ENCODE measurements around the gene ATP2A1.

The ATP2A1 gene

DNA sequence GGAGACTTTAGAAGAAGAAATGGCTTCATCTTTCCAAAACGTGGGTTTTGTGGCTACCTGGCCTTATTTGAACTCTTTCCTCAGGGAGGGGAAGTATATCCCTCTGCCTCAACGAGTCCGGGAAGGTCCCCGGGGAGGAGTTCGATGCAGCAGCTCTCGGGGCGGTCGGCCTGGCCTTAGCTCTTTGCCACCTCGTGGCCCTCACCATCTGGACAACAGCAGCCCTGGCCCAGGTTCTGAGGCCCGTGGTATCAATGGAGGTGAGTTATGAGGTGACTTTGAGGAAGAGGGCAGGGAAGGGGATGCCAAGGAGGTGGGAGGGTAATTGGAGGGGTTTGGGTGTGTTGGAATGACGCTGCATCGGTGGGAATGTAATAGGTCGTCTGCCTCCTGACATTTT lies 47.8 kb upstream of the ATP2A1 start:
- TF ChIP-seq, protein P1, sequence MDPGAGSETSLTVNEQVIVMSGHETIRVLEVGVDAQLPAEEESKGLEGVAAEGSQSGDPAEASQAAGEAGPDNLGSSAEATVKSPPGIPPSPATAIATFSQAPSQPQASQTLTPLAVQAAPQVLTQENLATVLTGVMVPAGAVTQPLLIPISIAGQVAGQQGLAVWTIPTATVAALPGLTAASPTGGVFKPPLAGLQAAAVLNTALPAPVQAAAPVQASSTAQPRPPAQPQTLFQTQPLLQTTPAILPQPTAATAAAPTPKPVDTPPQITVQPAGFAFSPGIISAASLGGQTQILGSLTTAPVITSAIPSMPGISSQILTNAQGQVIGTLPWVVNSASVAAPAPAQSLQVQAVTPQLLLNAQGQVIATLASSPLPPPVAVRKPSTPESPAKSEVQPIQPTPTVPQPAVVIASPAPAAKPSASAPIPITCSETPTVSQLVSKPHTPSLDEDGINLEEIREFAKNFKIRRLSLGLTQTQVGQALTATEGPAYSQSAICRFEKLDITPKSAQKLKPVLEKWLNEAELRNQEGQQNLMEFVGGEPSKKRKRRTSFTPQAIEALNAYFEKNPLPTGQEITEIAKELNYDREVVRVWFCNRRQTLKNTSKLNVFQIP (CRISPR knock-in tag; IDR thresholded peaks at IDR 0.05; ENCODE audit: borderline replicate concordance, low read depth): no peak
- ATAC-seq: no peak

DNA sequence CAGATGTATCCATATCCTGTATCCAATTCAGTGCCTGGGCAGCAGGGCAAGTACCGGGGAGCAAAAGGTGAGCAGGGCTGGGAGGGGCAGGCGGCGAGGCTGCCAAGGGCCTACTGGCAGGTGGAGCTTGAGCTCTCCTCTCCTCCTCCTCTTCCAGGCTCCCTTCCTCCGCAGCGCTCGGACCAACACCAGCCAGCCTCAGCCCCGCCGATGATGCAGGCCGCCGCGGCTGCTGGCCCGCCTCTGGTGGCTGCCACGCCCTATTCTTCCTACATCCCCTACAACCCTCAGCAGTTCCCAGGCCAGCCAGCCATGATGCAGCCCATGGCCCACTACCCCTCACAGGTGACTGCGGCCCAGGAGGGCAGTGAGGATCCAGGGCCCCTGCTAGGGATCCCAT lies 43.9 kb upstream of the ATP2A1 start:
- ATAC-seq: no peak

DNA sequence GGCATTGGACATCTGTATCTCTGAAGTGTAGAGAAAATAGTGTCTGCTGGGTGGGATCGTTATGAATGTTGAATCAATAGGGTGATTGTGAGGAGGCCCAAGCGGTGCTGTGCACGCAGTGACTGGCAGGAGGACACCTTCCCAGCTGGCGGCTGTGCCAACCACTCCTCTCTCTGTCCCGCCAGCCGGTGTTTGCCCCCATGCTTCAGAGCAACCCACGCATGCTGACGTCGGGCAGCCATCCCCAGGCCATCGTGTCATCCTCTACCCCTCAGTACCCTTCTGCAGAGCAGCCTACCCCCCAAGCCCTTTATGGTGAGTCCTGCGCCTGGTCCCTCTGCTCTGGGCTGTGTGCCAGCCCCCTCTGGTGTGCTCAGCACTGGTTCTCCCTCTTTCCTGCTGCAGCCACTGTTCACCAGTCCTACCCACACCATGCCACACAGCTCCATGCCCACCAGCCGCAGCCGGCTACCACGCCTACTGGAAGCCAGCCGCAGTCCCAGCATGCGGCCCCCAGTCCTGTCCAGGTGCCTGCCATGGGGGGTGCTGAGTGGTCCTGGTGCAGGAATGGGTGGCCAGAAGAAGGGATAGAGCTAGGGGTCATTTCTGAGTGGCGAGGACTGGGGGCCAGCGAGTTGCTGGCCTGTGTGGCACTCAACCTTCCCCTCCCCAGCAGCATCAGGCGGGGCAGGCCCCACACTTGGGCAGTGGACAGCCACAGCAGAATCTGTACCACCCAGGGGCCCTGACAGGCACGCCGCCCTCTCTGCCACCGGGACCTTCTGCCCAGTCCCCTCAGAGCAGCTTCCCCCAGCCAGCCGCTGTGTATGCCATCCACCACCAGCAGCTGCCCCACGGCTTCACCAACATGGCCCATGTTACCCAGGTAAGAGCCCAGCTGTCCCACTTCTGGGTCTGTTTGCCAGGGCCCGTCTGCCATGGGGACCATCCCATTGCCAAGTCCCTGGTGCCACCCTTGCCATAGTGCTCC lies 43.1 kb upstream of the ATP2A1 start:
- ATAC-seq: no peak
- TF ChIP-seq TCF4 (CRISPR knock-in tag; IDR thresholded peaks at IDR 0.05; ENCODE audit: borderline replicate concordance) (no peak), ESRRG (CRISPR knock-in tag; IDR thresholded peaks at IDR 0.05) (no peak), PPARA (CRISPR knock-in tag; IDR thresholded peaks at IDR 0.05; ENCODE audit: borderline replicate concordance) (no peak), TOX (CRISPR knock-in tag; IDR thresholded peaks at IDR 0.05; ENCODE audit: borderline replicate concordance) (no peak), ZC3H10 (CRISPR knock-in tag; IDR thresholded peaks at IDR 0.05) (no peak)
- TF ChIP-seq, protein P2, sequence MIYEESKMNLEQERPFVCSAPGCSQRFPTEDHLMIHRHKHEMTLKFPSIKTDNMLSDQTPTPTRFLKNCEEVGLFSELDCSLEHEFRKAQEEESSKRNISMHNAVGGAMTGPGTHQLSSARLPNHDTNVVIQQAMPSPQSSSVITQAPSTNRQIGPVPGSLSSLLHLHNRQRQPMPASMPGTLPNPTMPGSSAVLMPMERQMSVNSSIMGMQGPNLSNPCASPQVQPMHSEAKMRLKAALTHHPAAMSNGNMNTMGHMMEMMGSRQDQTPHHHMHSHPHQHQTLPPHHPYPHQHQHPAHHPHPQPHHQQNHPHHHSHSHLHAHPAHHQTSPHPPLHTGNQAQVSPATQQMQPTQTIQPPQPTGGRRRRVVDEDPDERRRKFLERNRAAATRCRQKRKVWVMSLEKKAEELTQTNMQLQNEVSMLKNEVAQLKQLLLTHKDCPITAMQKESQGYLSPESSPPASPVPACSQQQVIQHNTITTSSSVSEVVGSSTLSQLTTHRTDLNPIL (CRISPR knock-in tag; IDR thresholded peaks at IDR 0.05; ENCODE audit: low read depth): no peak
- TF ChIP-seq, protein P3, sequence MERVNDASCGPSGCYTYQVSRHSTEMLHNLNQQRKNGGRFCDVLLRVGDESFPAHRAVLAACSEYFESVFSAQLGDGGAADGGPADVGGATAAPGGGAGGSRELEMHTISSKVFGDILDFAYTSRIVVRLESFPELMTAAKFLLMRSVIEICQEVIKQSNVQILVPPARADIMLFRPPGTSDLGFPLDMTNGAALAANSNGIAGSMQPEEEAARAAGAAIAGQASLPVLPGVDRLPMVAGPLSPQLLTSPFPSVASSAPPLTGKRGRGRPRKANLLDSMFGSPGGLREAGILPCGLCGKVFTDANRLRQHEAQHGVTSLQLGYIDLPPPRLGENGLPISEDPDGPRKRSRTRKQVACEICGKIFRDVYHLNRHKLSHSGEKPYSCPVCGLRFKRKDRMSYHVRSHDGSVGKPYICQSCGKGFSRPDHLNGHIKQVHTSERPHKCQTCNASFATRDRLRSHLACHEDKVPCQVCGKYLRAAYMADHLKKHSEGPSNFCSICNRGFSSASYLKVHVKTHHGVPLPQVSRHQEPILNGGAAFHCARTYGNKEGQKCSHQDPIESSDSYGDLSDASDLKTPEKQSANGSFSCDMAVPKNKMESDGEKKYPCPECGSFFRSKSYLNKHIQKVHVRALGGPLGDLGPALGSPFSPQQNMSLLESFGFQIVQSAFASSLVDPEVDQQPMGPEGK (CRISPR knock-in tag; IDR thresholded peaks at IDR 0.05; ENCODE audit: borderline replicate concordance): no peak
- TF ChIP-seq, protein P4, sequence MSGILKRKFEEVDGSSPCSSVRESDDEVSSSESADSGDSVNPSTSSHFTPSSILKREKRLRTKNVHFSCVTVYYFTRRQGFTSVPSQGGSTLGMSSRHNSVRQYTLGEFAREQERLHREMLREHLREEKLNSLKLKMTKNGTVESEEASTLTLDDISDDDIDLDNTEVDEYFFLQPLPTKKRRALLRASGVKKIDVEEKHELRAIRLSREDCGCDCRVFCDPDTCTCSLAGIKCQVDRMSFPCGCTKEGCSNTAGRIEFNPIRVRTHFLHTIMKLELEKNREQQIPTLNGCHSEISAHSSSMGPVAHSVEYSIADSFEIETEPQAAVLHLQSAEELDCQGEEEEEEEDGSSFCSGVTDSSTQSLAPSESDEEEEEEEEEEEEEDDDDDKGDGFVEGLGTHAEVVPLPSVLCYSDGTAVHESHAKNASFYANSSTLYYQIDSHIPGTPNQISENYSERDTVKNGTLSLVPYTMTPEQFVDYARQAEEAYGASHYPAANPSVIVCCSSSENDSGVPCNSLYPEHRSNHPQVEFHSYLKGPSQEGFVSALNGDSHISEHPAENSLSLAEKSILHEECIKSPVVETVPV (CRISPR knock-in tag; IDR thresholded peaks at IDR 0.05): no peak

More for the DNA sequence above, 43.9 kb upstream of the ATP2A1 start:
- no peak for TF ChIP-seq TOX (CRISPR knock-in tag; IDR thresholded peaks at IDR 0.05; ENCODE audit: borderline replicate concordance)
- TF ChIP-seq OSR1 (CRISPR knock-in tag; IDR thresholded peaks at IDR 0.05): no peak
- TF ChIP-seq, protein P4 (CRISPR knock-in tag; IDR thresholded peaks at IDR 0.05): no peak
- no peak for TF ChIP-seq ZNF565 (CRISPR knock-in tag; conservative IDR thresholded peaks at IDR 0.05; ENCODE audit: low read depth)
- no peak for TF ChIP-seq ZFP3 (CRISPR knock-in tag; IDR thresholded peaks at IDR 0.05)
- no peak for TF ChIP-seq PPARA (CRISPR knock-in tag; IDR thresholded peaks at IDR 0.05; ENCODE audit: borderline replicate concordance)
- TF ChIP-seq ISL1 (CRISPR knock-in tag; IDR thresholded peaks at IDR 0.05): no peak
- no peak for TF ChIP-seq ZNF8 (CRISPR knock-in tag; IDR thresholded peaks at IDR 0.05)
- TF ChIP-seq ARNTL (CRISPR knock-in tag; IDR thresholded peaks at IDR 0.05; ENCODE audit: borderline replicate concordance, low read depth): no peak
- TF ChIP-seq, protein P1 (CRISPR knock-in tag; IDR thresholded peaks at IDR 0.05; ENCODE audit: borderline replicate concordance, low read depth): no peak
- TF ChIP-seq CSDC2 (CRISPR knock-in tag; IDR thresholded peaks at IDR 0.05): no peak
- TF ChIP-seq TCF4 (CRISPR knock-in tag; IDR thresholded peaks at IDR 0.05; ENCODE audit: borderline replicate concordance): no peak
- no peak for TF ChIP-seq GLIS3 (CRISPR knock-in tag; IDR thresholded peaks at IDR 0.05)
- TF ChIP-seq SNAI2 (CRISPR knock-in tag; IDR thresholded peaks at IDR 0.05): no peak
- TF ChIP-seq, protein P5, sequence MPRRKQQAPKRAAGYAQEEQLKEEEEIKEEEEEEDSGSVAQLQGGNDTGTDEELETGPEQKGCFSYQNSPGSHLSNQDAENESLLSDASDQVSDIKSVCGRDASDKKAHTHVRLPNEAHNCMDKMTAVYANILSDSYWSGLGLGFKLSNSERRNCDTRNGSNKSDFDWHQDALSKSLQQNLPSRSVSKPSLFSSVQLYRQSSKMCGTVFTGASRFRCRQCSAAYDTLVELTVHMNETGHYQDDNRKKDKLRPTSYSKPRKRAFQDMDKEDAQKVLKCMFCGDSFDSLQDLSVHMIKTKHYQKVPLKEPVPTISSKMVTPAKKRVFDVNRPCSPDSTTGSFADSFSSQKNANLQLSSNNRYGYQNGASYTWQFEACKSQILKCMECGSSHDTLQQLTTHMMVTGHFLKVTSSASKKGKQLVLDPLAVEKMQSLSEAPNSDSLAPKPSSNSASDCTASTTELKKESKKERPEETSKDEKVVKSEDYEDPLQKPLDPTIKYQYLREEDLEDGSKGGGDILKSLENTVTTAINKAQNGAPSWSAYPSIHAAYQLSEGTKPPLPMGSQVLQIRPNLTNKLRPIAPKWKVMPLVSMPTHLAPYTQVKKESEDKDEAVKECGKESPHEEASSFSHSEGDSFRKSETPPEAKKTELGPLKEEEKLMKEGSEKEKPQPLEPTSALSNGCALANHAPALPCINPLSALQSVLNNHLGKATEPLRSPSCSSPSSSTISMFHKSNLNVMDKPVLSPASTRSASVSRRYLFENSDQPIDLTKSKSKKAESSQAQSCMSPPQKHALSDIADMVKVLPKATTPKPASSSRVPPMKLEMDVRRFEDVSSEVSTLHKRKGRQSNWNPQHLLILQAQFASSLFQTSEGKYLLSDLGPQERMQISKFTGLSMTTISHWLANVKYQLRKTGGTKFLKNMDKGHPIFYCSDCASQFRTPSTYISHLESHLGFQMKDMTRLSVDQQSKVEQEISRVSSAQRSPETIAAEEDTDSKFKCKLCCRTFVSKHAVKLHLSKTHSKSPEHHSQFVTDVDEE (CRISPR knock-in tag; IDR thresholded peaks at IDR 0.05): no peak
- TF ChIP-seq BACH2 (CRISPR knock-in tag; IDR thresholded peaks at IDR 0.05; ENCODE audit: borderline replicate concordance): no peak
- TF ChIP-seq RARB (CRISPR knock-in tag; IDR thresholded peaks at IDR 0.05): no peak
- no peak for TF ChIP-seq ZNF70 (CRISPR knock-in tag; IDR thresholded peaks at IDR 0.05)
- no peak for TF ChIP-seq ESRRG (CRISPR knock-in tag; IDR thresholded peaks at IDR 0.05)
- TF ChIP-seq, protein P3 (CRISPR knock-in tag; IDR thresholded peaks at IDR 0.05; ENCODE audit: borderline replicate concordance): no peak

Data from SK-N-SH treated with all-trans-retinoic acid at 6 μM for 48 hours (cell line).